Glutamatergic neuron (in vitro differentiated cells): ENCODE measurements around the gene PSAP. TPM values are rescaled to one million over a fixed set of nuclear protein-coding genes. Genes with fewer than 3 reads are reported as not detected.

Experiments used
- DNase-seq: peaks from one replicate; pipeline ENCODE4 v3.0.0; 2022
- H3K27ac Mint-ChIP-seq: one replicate; pipeline ENCODE4 v1.8.0; 2020; ENCODE audit warnings: mild to moderate bottlenecking, mixed read lengths, inconsistent platforms; ENCODE audit not compliant: unreplicated experiment
- H3K27me3 Mint-ChIP-seq: one replicate; pipeline ENCODE4 v1.8.0; 2020; ENCODE audit warnings: mild to moderate bottlenecking, moderate library complexity, mixed read lengths, inconsistent platforms; ENCODE audit not compliant: unreplicated experiment
- H3K36me3 Mint-ChIP-seq: one replicate; pipeline ENCODE4 v1.8.0; 2020; ENCODE audit warnings: mild to moderate bottlenecking, mixed read lengths, inconsistent platforms; ENCODE audit not compliant: unreplicated experiment
- H3K4me1 Mint-ChIP-seq: one replicate; pipeline ENCODE4 v1.8.0; 2020; ENCODE audit warnings: mild to moderate bottlenecking, low read depth, mixed read lengths, inconsistent platforms; ENCODE audit not compliant: unreplicated experiment
- H3K4me3 Mint-ChIP-seq: one replicate; pipeline ENCODE4 v1.8.0; 2020; ENCODE audit warnings: mild to moderate bottlenecking, mixed read lengths, inconsistent platforms; ENCODE audit not compliant: unreplicated experiment
- H3K9me3 Mint-ChIP-seq: one replicate; pipeline ENCODE4 v1.8.0; 2020; ENCODE audit warnings: mild to moderate bottlenecking, moderate library complexity, mixed read lengths, inconsistent platforms; ENCODE audit not compliant: unreplicated experiment
- total RNA-seq: library from RNA; stranded (reverse); fragmentation: NEBNext Ultra II Directional; extraction: Animal tissue kit (Norgen Biotek cat#: 25700); gene quantifications from one replicate; pipeline ENCODE4 v1.2.1, GENCODE V29; 2021; ENCODE audit not compliant: unreplicated experiment
- TF ChIP-seq, protein P1 (sequence below): fragments of 200-600 bp; sonication (generic); IDR thresholded peaks from one replicate; pipeline ENCODE4 v1.5.0; 2021; ENCODE audit not compliant: partially characterized antibody, unreplicated experiment

PSAP gene
- total RNA-seq, 1 donor from 2014 or later = 737 TPM

DNA sequence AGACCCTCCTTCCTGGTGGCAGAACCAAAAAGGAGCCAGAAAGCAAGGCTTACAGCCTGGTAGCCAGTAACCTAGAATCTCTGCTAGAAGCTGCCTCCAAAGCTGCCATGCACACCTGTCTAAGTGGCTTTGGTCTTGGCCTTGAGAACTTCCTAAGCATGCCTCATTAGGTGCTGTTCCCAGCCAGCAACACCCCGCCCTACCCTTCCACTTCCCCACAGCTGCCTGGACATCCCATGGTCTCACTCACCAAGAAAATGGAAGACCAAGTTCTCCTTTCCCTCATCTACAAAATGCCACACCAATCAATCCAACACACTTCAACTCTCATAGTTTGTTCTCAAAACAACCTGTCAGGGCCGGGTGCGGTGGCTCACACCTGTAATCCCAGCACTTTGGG lies 4.2 kb downstream of the PSAP start:
- Mint-ChIP-seq H3K4me3 (no peak overlapping the region), H3K4me1 (peaks cover 41% of the 10 kb centered on the region), H3K9me3 (no peaks in the 10 kb centered on the region), H3K27ac (peak overlapping the region; percentile 9), H3K36me3 (no peaks in the 10 kb centered on the region), H3K27me3 (no peaks in the 10 kb centered on the region)
- no peak for DNase-seq
- TF ChIP-seq, protein P1, sequence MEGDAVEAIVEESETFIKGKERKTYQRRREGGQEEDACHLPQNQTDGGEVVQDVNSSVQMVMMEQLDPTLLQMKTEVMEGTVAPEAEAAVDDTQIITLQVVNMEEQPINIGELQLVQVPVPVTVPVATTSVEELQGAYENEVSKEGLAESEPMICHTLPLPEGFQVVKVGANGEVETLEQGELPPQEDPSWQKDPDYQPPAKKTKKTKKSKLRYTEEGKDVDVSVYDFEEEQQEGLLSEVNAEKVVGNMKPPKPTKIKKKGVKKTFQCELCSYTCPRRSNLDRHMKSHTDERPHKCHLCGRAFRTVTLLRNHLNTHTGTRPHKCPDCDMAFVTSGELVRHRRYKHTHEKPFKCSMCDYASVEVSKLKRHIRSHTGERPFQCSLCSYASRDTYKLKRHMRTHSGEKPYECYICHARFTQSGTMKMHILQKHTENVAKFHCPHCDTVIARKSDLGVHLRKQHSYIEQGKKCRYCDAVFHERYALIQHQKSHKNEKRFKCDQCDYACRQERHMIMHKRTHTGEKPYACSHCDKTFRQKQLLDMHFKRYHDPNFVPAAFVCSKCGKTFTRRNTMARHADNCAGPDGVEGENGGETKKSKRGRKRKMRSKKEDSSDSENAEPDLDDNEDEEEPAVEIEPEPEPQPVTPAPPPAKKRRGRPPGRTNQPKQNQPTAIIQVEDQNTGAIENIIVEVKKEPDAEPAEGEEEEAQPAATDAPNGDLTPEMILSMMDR = no peak

DNA sequence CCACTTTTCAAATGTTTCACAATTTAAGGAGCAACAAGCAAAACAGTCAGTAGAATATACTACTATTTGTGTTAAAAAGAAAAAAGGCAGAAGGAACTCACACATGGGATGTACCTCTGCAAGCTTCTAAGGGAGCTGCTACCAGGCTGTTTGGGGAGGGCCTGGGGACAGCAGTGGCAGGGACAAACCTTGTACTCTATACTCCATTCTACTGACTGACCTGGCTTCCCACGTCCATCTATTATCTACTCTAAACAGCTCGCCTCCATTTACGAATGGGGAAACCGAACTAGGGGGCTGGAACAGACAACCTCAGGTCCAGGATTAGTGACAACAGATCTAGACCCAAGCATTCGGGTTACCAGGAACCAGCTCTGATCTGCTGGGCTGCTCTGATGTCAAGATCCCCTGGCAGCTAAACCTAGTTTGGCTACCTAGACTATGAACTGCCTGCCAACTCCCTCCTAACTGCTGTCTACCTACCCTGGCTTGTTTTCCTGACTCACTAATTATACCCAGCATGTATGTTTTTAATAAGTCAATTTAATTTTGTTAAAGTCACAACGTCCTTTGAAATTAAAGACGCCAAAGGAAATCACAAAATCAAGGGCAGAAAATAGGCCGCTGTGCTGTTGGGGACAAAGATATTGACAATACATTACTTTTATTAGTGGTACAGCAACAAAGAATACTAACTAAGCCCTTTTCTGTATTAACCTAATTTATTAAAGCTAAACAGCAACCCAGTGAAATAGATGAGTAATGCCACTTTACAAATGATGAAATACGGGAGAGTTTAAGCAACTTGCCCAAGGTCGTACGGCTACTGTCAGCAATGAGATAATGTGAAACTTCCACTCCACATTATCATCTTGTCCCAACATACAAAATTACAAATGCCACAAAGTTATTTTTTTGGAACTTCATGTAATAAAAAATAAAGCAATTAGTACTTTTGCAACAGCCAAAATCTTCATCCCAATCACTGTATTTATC lies 5.3 kb downstream of the PSAP start:
- DNase-seq = no peak
- no peaks in the 10 kb centered on the region for H3K27me3 Mint-ChIP-seq
- H3K36me3 Mint-ChIP-seq = no peaks in the 10 kb centered on the region
- H3K4me1 Mint-ChIP-seq = peaks cover 45% of the 10 kb centered on the region
- H3K9me3 Mint-ChIP-seq = no peaks in the 10 kb centered on the region
- H3K4me3 Mint-ChIP-seq = no peak overlapping the region
- TF ChIP-seq, protein P1 = no peak
- peak overlapping the region; percentile 33 for H3K27ac Mint-ChIP-seq

DNA sequence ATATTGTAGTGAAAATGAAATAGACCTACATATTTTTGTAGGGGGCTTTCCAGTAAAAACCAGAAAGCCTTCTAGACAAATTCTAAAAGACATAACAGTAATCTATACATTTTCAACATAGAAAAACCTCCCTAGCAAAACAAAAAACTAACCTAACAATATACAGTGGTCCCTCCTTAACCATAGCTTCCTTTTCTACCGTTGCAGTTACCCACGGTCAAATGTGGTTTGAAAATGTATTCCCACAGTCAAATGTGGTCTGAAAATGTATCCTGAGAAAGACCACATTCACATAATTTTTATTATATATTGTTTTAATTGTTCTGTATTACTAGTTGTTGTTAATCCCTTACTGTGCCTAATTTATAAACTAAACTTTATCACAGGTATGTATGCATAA lies 6.4 kb downstream of the PSAP start:
- no peak overlapping the region for H3K4me3 Mint-ChIP-seq
- H3K27ac Mint-ChIP-seq = no peak overlapping the region
- H3K9me3 Mint-ChIP-seq = no peaks in the 10 kb centered on the region
- H3K36me3 Mint-ChIP-seq = no peaks in the 10 kb centered on the region
- peaks cover 51% of the 10 kb centered on the region for H3K4me1 Mint-ChIP-seq
- no peaks in the 10 kb centered on the region for H3K27me3 Mint-ChIP-seq
- TF ChIP-seq, protein P1 = no peak
- no peak for DNase-seq

DNA sequence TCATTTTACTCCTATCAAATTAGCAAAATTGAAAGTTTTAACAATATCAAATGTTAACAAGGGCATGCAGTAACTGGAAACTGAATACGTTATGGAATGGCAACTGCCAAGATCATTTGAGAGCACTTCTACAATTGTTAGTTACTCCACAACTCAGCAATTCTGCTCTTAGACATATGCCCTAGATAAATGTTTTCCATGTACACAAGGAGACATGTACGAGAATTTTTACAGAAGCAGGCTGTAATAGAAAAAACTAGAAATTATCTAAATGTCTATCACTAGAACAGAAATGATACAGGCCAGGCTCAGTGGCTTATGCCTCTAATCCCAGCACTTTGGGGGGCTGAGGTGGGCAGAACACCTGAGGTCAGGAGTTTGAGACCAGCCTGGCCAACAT lies 7.0 kb downstream of the PSAP start:
- Mint-ChIP-seq H3K4me1 (peaks cover 51% of the 10 kb centered on the region), H3K27me3 (no peaks in the 10 kb centered on the region), H3K36me3 (no peaks in the 10 kb centered on the region), H3K4me3 (no peak overlapping the region), H3K9me3 (no peaks in the 10 kb centered on the region), H3K27ac (no peak overlapping the region)
- DNase-seq = no peak
- TF ChIP-seq, protein P1 = no peak
